Neural progenitor cell (in vitro differentiated cells): Measurements from ENCODE around the gene CEP85. TPM values are rescaled to one million over a fixed set of nuclear protein-coding genes. Genes with fewer than 3 reads are reported as not detected.

Experiments
- DNase-seq: peaks from one replicate; pipeline ENCODE4 v3.0.0-alpha.2; 2016; ENCODE audit warnings: low spot score
- H2AFZ ChIP-seq: fragments of 200-600 bp; sonication (generic); replicated peaks from 2 replicates; pipeline ENCODE4 v1.6.1; 2016; ENCODE audit warnings: antibody characterized with exemption
- H3F3A ChIP-seq: fragments of 200-600 bp; sonication (generic); 2 replicates; pipeline ENCODE4 v1.6.1; 2016; ENCODE audit warnings: antibody characterized with exemption, low read depth
- H3K27ac ChIP-seq: fragments of 200-600 bp; sonication (generic); 2 replicates; pipeline ENCODE4 v1.5.1; 2016; ENCODE audit warnings: mild to moderate bottlenecking
- H3K27me3 ChIP-seq: fragments of 200-600 bp; sonication (generic); 2 replicates; pipeline ENCODE4 v1.6.1; 2016; ENCODE audit warnings: mild to moderate bottlenecking, moderate library complexity
- H3K36me3 ChIP-seq: fragments of 200-600 bp; sonication (generic); 2 replicates; pipeline ENCODE4 v1.5.1; 2016
- H3K4me1 ChIP-seq: fragments of 200-600 bp; sonication (generic); 2 replicates; pipeline ENCODE4 v1.6.1; 2016; ENCODE audit warnings: mixed run types
- H3K4me2 ChIP-seq: fragments of 200-600 bp; sonication (generic); 2 replicates; pipeline ENCODE4 v1.6.1; 2016
- H3K4me3 ChIP-seq: fragments of 200-600 bp; sonication (generic); 2 replicates; pipeline ENCODE4 v1.5.1; 2016
- H3K79me2 ChIP-seq: fragments of 200-600 bp; sonication (generic); 2 replicates; pipeline ENCODE4 v1.6.1; 2016; ENCODE audit warnings: low read depth
- H3K9ac ChIP-seq: fragments of 200-600 bp; sonication (generic); 2 replicates; pipeline ENCODE4 v1.6.1; 2016
- H3K9me3 ChIP-seq: fragments of 200-600 bp; sonication (generic); 2 replicates; pipeline ENCODE4 v1.5.1; 2016; ENCODE audit warnings: low read depth
- H4K20me1 ChIP-seq: fragments of 200-600 bp; sonication (generic); 2 replicates; pipeline ENCODE4 v1.6.1; 2016; ENCODE audit warnings: low read depth
- H3K27ac Mint-ChIP-seq: 3 replicates; pipeline ENCODE4 v1.8.0; 2021; ENCODE audit warnings: mixed read lengths
- H3K27me3 Mint-ChIP-seq: 2 replicates; pipeline ENCODE4 v1.8.0; 2022; ENCODE audit warnings: low read depth, mild to moderate bottlenecking, inconsistent platforms, moderate library complexity, mixed read lengths; ENCODE audit not compliant: insufficient read depth
- H3K36me3 Mint-ChIP-seq: 3 replicates; pipeline ENCODE4 v1.8.0; 2021; ENCODE audit warnings: mixed read lengths
- H3K4me1 Mint-ChIP-seq: 3 replicates; pipeline ENCODE4 v1.8.0; 2021; ENCODE audit warnings: mixed read lengths
- H3K4me3 Mint-ChIP-seq: 3 replicates; pipeline ENCODE4 v1.8.0; 2021; ENCODE audit warnings: mild to moderate bottlenecking, moderate library complexity, mixed read lengths
- H3K9me3 Mint-ChIP-seq: 3 replicates; pipeline ENCODE4 v1.8.0; 2020; ENCODE audit warnings: mixed read lengths
- EZH2 ChIP-seq: fragments of 200-600 bp; sonication (generic); IDR thresholded peaks from 2 replicates; pipeline ENCODE4 v1.6.1; 2017; ENCODE audit warnings: antibody characterized with exemption, mild to moderate bottlenecking, moderate library complexity
- EZH2phosphoT487 ChIP-seq: fragments of 200-600 bp; sonication (generic); IDR thresholded peaks from 2 replicates; pipeline ENCODE4 v1.6.1; 2017; ENCODE audit warnings: antibody characterized with exemption
- total RNA-seq: library from RNA; depleted of rRNA; stranded (reverse); fragments of >200 nt; gene quantifications from 2 replicates; pipeline ENCODE4 v1.2.3, GENCODE V29; 2015; ENCODE audit warnings: low replicate concordance
- TF ChIP-seq, protein P1 (sequence below): fragments of 200-600 bp; sonication (generic); IDR thresholded peaks from 2 replicates; pipeline ENCODE4 v1.5.1; 2017; ENCODE audit warnings: antibody characterized with exemption, mild to moderate bottlenecking

The CEP85 gene
- total RNA-seq, 1 donor from 2014 or later, result 41.4 TPM

DNA sequence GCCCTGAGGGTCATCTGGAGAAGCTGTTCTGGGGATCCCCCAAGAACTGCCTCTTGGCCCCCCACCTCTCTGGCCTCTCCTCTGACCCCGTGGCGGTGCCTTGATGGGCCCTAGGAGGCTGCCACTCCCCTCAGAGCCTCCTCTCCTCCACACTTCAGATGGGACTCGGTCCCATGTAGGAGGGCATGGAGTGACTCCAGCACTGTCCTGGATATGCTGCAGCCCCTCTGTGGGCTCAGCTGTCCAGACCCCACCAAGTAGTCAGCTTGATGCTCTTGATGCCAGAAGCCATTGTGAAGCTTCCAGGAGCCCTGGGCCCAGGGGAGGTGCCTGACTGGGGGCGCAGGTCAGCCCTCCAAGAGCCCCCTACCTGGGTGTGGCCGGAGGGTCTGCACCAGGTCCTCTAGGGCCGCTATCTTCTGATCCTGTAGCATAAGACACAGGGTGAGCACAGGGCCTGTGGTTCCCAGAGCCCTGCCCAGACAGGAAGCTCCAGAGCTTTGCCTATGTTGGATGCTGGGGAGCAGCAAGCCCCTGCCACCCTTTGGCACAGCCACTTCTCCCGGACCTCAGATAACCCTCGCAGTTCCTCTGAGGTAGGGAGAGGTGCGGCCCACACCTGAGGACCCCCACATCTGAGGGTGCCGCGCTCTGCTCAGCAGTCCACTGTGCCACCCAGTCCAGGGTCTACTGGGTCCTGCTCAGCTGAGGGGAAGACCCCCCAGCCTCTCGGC lies 63.2 kb downstream of the CEP85 start:
- H3K4me1 ChIP-seq, result no peaks in the 10 kb centered on the region
- no peak overlapping the region for H3K4me2 ChIP-seq
- no peaks in the 10 kb centered on the region for H3K27me3 ChIP-seq
- peaks cover 8% of the 10 kb centered on the region for H3K27me3 Mint-ChIP-seq
- TF ChIP-seq EZH2phosphoT487 (no peak), EZH2 (no peak)
- H3K27ac Mint-ChIP-seq, result no peak overlapping the region
- H4K20me1 ChIP-seq, result no peaks in the 10 kb centered on the region
- no peak overlapping the region for H3K4me3 Mint-ChIP-seq
- no peaks in the 10 kb centered on the region for H3K36me3 ChIP-seq
- no peak overlapping the region for H2AFZ ChIP-seq
- no peaks in the 10 kb centered on the region for H3K9me3 ChIP-seq
- no peaks in the 10 kb centered on the region for H3F3A ChIP-seq
- no peaks in the 10 kb centered on the region for H3K9me3 Mint-ChIP-seq
- peaks cover 4% of the 10 kb centered on the region for H3K4me1 Mint-ChIP-seq
- no peak for DNase-seq
- H3K27ac ChIP-seq, result no peak overlapping the region
- no peaks in the 10 kb centered on the region for H3K79me2 ChIP-seq
- peaks cover 9% of the 10 kb centered on the region for H3K36me3 Mint-ChIP-seq
- no peak overlapping the region for H3K9ac ChIP-seq
- H3K4me3 ChIP-seq, result no peak overlapping the region

DNA sequence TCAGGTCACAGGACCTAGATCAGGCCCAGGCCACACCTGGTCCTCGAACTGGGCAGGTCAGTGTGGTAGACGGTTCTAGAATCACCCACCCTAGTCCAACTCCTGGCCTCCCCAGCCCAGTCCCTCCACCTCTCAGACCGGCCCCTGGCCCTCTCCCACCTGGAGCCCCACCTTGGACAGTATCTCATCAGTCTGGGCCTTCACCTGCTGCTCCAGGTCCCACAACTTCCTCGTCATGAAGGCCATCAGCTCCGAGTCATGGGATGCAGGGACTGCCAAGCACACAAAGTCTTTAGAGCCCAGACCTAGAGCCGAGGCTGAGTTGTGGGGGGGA lies 63.8 kb downstream of the CEP85 start:
- TF ChIP-seq EZH2phosphoT487 (no peak), EZH2 (no peak)
- TF ChIP-seq, protein P1, sequence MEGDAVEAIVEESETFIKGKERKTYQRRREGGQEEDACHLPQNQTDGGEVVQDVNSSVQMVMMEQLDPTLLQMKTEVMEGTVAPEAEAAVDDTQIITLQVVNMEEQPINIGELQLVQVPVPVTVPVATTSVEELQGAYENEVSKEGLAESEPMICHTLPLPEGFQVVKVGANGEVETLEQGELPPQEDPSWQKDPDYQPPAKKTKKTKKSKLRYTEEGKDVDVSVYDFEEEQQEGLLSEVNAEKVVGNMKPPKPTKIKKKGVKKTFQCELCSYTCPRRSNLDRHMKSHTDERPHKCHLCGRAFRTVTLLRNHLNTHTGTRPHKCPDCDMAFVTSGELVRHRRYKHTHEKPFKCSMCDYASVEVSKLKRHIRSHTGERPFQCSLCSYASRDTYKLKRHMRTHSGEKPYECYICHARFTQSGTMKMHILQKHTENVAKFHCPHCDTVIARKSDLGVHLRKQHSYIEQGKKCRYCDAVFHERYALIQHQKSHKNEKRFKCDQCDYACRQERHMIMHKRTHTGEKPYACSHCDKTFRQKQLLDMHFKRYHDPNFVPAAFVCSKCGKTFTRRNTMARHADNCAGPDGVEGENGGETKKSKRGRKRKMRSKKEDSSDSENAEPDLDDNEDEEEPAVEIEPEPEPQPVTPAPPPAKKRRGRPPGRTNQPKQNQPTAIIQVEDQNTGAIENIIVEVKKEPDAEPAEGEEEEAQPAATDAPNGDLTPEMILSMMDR, result no peak
- H3K4me1 ChIP-seq, result no peaks in the 10 kb centered on the region
- H2AFZ ChIP-seq, result no peak overlapping the region
- Mint-ChIP-seq H3K27me3 (peaks cover 8% of the 10 kb centered on the region), H3K9me3 (no peaks in the 10 kb centered on the region), H3K36me3 (peaks cover 9% of the 10 kb centered on the region), H3K4me3 (no peak overlapping the region), H3K27ac (no peak overlapping the region), H3K4me1 (peaks cover 4% of the 10 kb centered on the region)
- no peak overlapping the region for H3K4me2 ChIP-seq
- H4K20me1 ChIP-seq, result no peaks in the 10 kb centered on the region
- DNase-seq, result no peak
- no peaks in the 10 kb centered on the region for H3K79me2 ChIP-seq
- H3K27me3 ChIP-seq, result no peaks in the 10 kb centered on the region
- H3F3A ChIP-seq, result no peaks in the 10 kb centered on the region
- no peaks in the 10 kb centered on the region for H3K9me3 ChIP-seq
- no peak overlapping the region for H3K4me3 ChIP-seq
- H3K27ac ChIP-seq, result no peak overlapping the region
- H3K36me3 ChIP-seq, result no peaks in the 10 kb centered on the region
- H3K9ac ChIP-seq, result no peak overlapping the region

DNA sequence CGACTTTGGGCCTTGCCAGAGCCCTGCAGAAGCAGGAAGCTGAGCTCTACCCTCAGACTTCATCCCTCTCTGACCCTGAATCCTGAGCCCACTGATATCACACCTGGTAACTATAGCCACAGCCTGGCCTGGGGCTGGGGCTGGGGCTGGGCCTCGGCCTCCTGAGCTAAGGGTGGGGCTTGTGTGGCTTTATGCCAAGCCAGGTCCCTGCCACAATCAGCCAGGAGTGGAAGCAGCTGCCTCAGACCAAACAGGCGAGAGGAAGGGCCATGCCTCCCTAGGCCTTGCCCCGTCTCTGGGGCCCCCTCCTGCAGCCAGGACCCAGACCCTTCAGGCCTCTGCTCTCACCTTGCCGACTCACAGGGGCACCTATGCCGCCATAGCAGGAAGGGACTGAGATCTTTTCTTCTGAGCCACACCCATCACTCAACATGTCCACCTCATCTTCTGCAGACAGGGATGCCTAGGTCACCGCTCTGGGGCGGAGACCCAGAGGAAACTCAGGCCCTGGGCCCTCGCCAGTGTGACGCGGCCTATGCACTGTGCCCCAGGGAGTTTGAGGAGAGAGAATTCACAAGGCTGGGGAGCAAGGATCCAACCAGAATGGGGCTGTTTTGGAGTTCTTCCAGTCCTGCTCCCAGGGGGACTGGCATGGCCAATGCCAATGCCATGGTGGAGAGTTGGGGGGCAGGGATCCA lies 66.7 kb downstream of the CEP85 start:
- peaks cover 4% of the 10 kb centered on the region for H3K4me1 ChIP-seq
- no peaks in the 10 kb centered on the region for H4K20me1 ChIP-seq
- DNase-seq, result no peak
- H2AFZ ChIP-seq, result no peak overlapping the region
- no peaks in the 10 kb centered on the region for H3K9me3 ChIP-seq
- no peak overlapping the region for H3K4me3 Mint-ChIP-seq
- no peaks in the 10 kb centered on the region for H3K27me3 ChIP-seq
- H3K36me3 ChIP-seq, result no peaks in the 10 kb centered on the region
- no peak for TF ChIP-seq EZH2
- no peak for TF ChIP-seq EZH2phosphoT487
- TF ChIP-seq, protein P1, result no peak
- H3K36me3 Mint-ChIP-seq, result peaks cover 5% of the 10 kb centered on the region
- peak overlapping the region; percentile 89 for H3K27ac Mint-ChIP-seq
- peaks cover 8% of the 10 kb centered on the region for H3K27me3 Mint-ChIP-seq
- peak overlapping the region; percentile 13 for H3K9ac ChIP-seq
- no peaks in the 10 kb centered on the region for H3F3A ChIP-seq
- H3K4me2 ChIP-seq, result no peak overlapping the region
- H3K4me1 Mint-ChIP-seq, result peaks cover 12% of the 10 kb centered on the region
- H3K27ac ChIP-seq, result no peak overlapping the region
- H3K9me3 Mint-ChIP-seq, result no peaks in the 10 kb centered on the region
- H3K4me3 ChIP-seq, result no peak overlapping the region
- H3K79me2 ChIP-seq, result no peaks in the 10 kb centered on the region
